ENCODE results near the gene TBCD.

Gene TBCD

GRCh38 chr17:82794781-82795482, 43.1 kb downstream of the TBCD start (continued):
- TF ChIP-seq ZBTB11 (tag by site-specific recombination; conservative IDR thresholded peaks at IDR 0.05; ENCODE audit: low read depth) (no peak), SALL2 (tag by site-specific recombination; IDR thresholded peaks at IDR 0.05; ENCODE audit: borderline replicate concordance) (no peak), SCRT2 (tag by site-specific recombination; IDR thresholded peaks at IDR 0.05) (peak; percentile 55), ZNF274 (IDR thresholded peaks at IDR 0.05; ENCODE audit: low read length) (no peak), ZNF274 (tag by site-specific recombination; IDR thresholded peaks at IDR 0.05; ENCODE audit: borderline replicate concordance) (no peak), ZNF510 (tag by site-specific recombination; IDR thresholded peaks at IDR 0.05; ENCODE audit: insufficient replicate concordance) (no peak)

GRCh38 chr17:82795615-82796014, 43.8 kb downstream of the TBCD start:
- ChIA-PET POLR2A (no interaction called here), CTCF (no interaction called here)
- TF ChIP-seq PRDM4 (tag by site-specific recombination; IDR thresholded peaks at IDR 0.05): no peak
- no peak for TF ChIP-seq ZBTB17 (tag by site-specific recombination; IDR thresholded peaks at IDR 0.05)
- no peak for TF ChIP-seq ZNF76 (tag by site-specific recombination; IDR thresholded peaks at IDR 0.05; ENCODE audit: borderline replicate concordance, low read depth)
- no peak for TF ChIP-seq ZNF133 (tag by site-specific recombination; IDR thresholded peaks at IDR 0.05)
- no peak for TF ChIP-seq ZNF664 (tag by site-specific recombination; IDR thresholded peaks at IDR 0.05)
- TF ChIP-seq ZNF670 (tag by site-specific recombination; IDR thresholded peaks at IDR 0.05; ENCODE audit: low read depth): no peak
- TF ChIP-seq ZNF391 (tag by site-specific recombination; IDR thresholded peaks at IDR 0.05; ENCODE audit: borderline replicate concordance, low read depth): no peak
- TF ChIP-seq ZNF19 (tag by site-specific recombination; IDR thresholded peaks at IDR 0.05; ENCODE audit: low read depth): no peak
- TF ChIP-seq ZBTB10 (tag by site-specific recombination; IDR thresholded peaks at IDR 0.05): no peak
- peaks cover 10 to 26% of the 10 kb centered on the region in 2 experiments; a peak in 2 of 3 replicates for H3K36me3 ChIP-seq (ENCODE audit: control insufficient read depth in 2 of 2, insufficient read depth in 1 of 2, low read length in 2 of 2)
- H3K4me1 ChIP-seq (ENCODE audit: control insufficient read depth, insufficient read depth, low read length): no peaks in the 10 kb centered on the region
- H3K4me3 ChIP-seq (ENCODE audit: low read depth, low read length): no peak overlapping the region
- no peak overlapping the region for H3K27ac ChIP-seq (ENCODE audit: extremely low read depth, low read depth, low read length)
- H3K9me3 ChIP-seq (ENCODE audit: control insufficient read depth, insufficient read depth, low read depth, low read length): no peaks in the 10 kb centered on the region

All from HEK293 (cell line).